Measurements from ENCODE around the gene LRBA. TPM values are rescaled to one million over a fixed set of nuclear protein-coding genes. Genes with fewer than 3 reads are reported as not detected.

The LRBA gene
- total RNA-seq, 4 donors from 2014 or later, result 13.3 to 21.2 (median 20.1) TPM

DNA sequence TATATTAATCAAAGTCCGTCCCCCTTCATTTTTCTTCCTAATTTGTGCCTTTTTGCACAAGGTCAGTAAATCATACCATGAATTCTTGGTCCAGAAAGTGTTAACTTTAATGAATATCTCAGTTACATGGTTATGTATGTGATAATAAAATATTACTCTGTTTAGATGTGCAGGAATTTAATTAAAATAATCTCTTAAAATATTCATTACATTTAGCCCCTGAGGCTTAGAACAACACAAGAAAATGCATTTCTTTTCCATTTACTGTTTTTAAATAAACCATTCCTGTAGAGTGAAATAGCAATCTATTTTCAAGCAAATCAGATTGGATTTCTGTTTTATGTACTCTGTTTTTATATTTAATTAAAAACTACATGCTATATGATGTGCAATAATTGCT is 415.5 kb downstream of the LRBA start:
- H3K4me3 ChIP-seq, result no peak overlapping the region
- intact Hi-C loops (cut with DNase I), result no loop called here

GRCh38 chr4:150598909-150599308 is 416.2 kb downstream of the LRBA start:
- TF ChIP-seq, protein P1, sequence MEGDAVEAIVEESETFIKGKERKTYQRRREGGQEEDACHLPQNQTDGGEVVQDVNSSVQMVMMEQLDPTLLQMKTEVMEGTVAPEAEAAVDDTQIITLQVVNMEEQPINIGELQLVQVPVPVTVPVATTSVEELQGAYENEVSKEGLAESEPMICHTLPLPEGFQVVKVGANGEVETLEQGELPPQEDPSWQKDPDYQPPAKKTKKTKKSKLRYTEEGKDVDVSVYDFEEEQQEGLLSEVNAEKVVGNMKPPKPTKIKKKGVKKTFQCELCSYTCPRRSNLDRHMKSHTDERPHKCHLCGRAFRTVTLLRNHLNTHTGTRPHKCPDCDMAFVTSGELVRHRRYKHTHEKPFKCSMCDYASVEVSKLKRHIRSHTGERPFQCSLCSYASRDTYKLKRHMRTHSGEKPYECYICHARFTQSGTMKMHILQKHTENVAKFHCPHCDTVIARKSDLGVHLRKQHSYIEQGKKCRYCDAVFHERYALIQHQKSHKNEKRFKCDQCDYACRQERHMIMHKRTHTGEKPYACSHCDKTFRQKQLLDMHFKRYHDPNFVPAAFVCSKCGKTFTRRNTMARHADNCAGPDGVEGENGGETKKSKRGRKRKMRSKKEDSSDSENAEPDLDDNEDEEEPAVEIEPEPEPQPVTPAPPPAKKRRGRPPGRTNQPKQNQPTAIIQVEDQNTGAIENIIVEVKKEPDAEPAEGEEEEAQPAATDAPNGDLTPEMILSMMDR (IDR thresholded peaks at IDR 0.05), result no peak
- TF ChIP-seq EP300 (IDR thresholded peaks at IDR 0.05) (no peak), POLR2AphosphoS5 (IDR thresholded peaks at IDR 0.05) (no peak), POLR2A (IDR thresholded peaks at IDR 0.05; ENCODE audit: low read depth) (no peak)
- peaks cover 0 to 12% (median 5%) of the 10 kb centered on the region in 4 donors for H3K36me3 ChIP-seq
- H3K27me3 ChIP-seq, result no peaks in the 10 kb centered on the region
- DNase-seq (ENCODE audit: extremely low spot score), result no peak
- WGBS, result 92% methylated on average over 12 of the region's 12 CpGs
- H3K4me1 ChIP-seq, result no peaks in the 10 kb centered on the region
- no peak overlapping the region for H3K4me3 ChIP-seq
- H3K9me3 ChIP-seq, result no peaks in the 10 kb centered on the region
- intact Hi-C loops (cut with DNase I), result no loop called here
- no peak overlapping the region for H3K27ac ChIP-seq (replicated peaks in 1 of 4)

More for the DNA sequence above, 415.5 kb downstream of the LRBA start:
- H3K36me3 ChIP-seq, result peaks cover 0 to 12% (median 5%) of the 10 kb centered on the region in 4 donors
- H3K27ac ChIP-seq (replicated peaks in 1 of 4), result no peak overlapping the region
- no peaks in the 10 kb centered on the region for H3K9me3 ChIP-seq
- WGBS, result 96% methylated on average over 1 of the region's 1 CpG
- no peaks in the 10 kb centered on the region for H3K27me3 ChIP-seq
- no peak for DNase-seq (ENCODE audit: extremely low spot score)
- TF ChIP-seq, protein P1 (IDR thresholded peaks at IDR 0.05), result no peak
- TF ChIP-seq POLR2AphosphoS5 (IDR thresholded peaks at IDR 0.05) (no peak), POLR2A (IDR thresholded peaks at IDR 0.05; ENCODE audit: low read depth) (no peak), EP300 (IDR thresholded peaks at IDR 0.05) (no peak)
- H3K4me1 ChIP-seq, result no peaks in the 10 kb centered on the region

- Histone ChIP-seq H3K4me3 (no peak overlapping the region), H3K27ac (replicated peaks in 1 of 4) (no peak overlapping the region), H3K9me3 (no peaks in the 10 kb centered on the region), H3K27me3 (no peaks in the 10 kb centered on the region), H3K4me1 (no peaks in the 10 kb centered on the region), H3K36me3 (peaks cover 0 to 18% (median 6%) of the 10 kb centered on the region in 4 donors)
- intact Hi-C loops (cut with DNase I), result no loop called here
- DNase-seq (ENCODE audit: extremely low spot score), result no peak
- WGBS, result 89% methylated on average over 1 of the region's 1 CpG
- TF ChIP-seq POLR2AphosphoS5 (IDR thresholded peaks at IDR 0.05), result no peak
- no peak for TF ChIP-seq POLR2A (IDR thresholded peaks at IDR 0.05; ENCODE audit: low read depth)
- TF ChIP-seq, protein P1 (IDR thresholded peaks at IDR 0.05), result no peak
- no peak for TF ChIP-seq EP300 (IDR thresholded peaks at IDR 0.05)
Measured at GRCh38 chr4:150593996-150594395, 421.1 kb downstream of the LRBA start.

- DNase-seq (ENCODE audit: extremely low spot score), result no peak
- no peak for TF ChIP-seq EP300 (IDR thresholded peaks at IDR 0.05)
- TF ChIP-seq, protein P1 (IDR thresholded peaks at IDR 0.05), result no peak
- TF ChIP-seq POLR2A (IDR thresholded peaks at IDR 0.05; ENCODE audit: low read depth), result no peak
- no peak for TF ChIP-seq POLR2AphosphoS5 (IDR thresholded peaks at IDR 0.05)
- 92% methylated on average over 4 of the region's 4 CpGs for WGBS
- intact Hi-C loops (cut with DNase I), result no loop called here
- H3K4me1 ChIP-seq, result no peaks in the 10 kb centered on the region
- no peak overlapping the region for H3K4me3 ChIP-seq
- H3K27me3 ChIP-seq, result no peaks in the 10 kb centered on the region
- peaks cover 0 to 13% (median 0%) of the 10 kb centered on the region in 4 donors for H3K36me3 ChIP-seq
- no peaks in the 10 kb centered on the region for H3K9me3 ChIP-seq
- no peak overlapping the region for H3K27ac ChIP-seq (replicated peaks in 1 of 4)
Measured at GRCh38 chr4:150591904-150592303, 423.2 kb downstream of the LRBA start.

- intact Hi-C loops (cut with DNase I), result no loop called here
- 86% methylated on average over 5 of the region's 5 CpGs for WGBS
- no peak for DNase-seq (ENCODE audit: extremely low spot score)
- Histone ChIP-seq H3K9me3 (no peaks in the 10 kb centered on the region), H3K27ac (replicated peaks in 1 of 4) (no peak overlapping the region), H3K27me3 (no peaks in the 10 kb centered on the region), H3K4me1 (no peaks in the 10 kb centered on the region), H3K4me3 (no peak overlapping the region), H3K36me3 (peaks cover 0 to 13% (median 0%) of the 10 kb centered on the region in 4 donors)
- no peak for TF ChIP-seq EP300 (IDR thresholded peaks at IDR 0.05)
- TF ChIP-seq, protein P1 (IDR thresholded peaks at IDR 0.05), result no peak
- no peak for TF ChIP-seq POLR2AphosphoS5 (IDR thresholded peaks at IDR 0.05)
- no peak for TF ChIP-seq POLR2A (IDR thresholded peaks at IDR 0.05; ENCODE audit: low read depth)
Measured at GRCh38 chr4:150591406-150591805, 423.7 kb downstream of the LRBA start.
